Trophoblast cell (in vitro differentiated cells and primary cell): ENCODE data around the gene MAP1B.

Experiments
- DNase-seq, 2 donors: peaks; one replicate each; pipeline ENCODE4 v3.0.0-alpha.2; 2016
- H2AFZ ChIP-seq: 2 replicates; pipeline ENCODE4 v1.6.1; 2013; ENCODE audit warnings: low read length, moderate library complexity, mild to moderate bottlenecking; ENCODE audit not compliant: insufficient read depth, poor library complexity
- H2AK5ac ChIP-seq: 2 replicates; pipeline ENCODE4 v1.6.1; 2013; ENCODE audit warnings: mild to moderate bottlenecking, low read length
- H2BK120ac ChIP-seq: 2 replicates; pipeline ENCODE4 v1.6.1; 2013; ENCODE audit warnings: low read length, mild to moderate bottlenecking, moderate library complexity; ENCODE audit not compliant: insufficient read depth, poor library complexity
- H2BK12ac ChIP-seq: 2 replicates; pipeline ENCODE4 v1.6.1; 2013; ENCODE audit warnings: mild to moderate bottlenecking, low read length, moderate library complexity
- H2BK5ac ChIP-seq: 2 replicates; pipeline ENCODE4 v1.6.1; 2013; ENCODE audit warnings: low read length, low read depth, moderate library complexity, mild to moderate bottlenecking; ENCODE audit not compliant: poor library complexity
- H3K14ac ChIP-seq: 2 replicates; pipeline ENCODE4 v1.6.1; 2013; ENCODE audit warnings: mild to moderate bottlenecking, low read length
- H3K18ac ChIP-seq: 2 replicates; pipeline ENCODE4 v1.6.1; 2013; ENCODE audit warnings: mild to moderate bottlenecking, low read length
- H3K23ac ChIP-seq: 2 replicates; pipeline ENCODE4 v1.6.1; 2013; ENCODE audit warnings: low read length
- H3K27ac ChIP-seq: 2 replicates; pipeline ENCODE4 v1.5.1; 2013; ENCODE audit warnings: low read depth, mild to moderate bottlenecking, inconsistent platforms, low read length, moderate library complexity
- H3K27me3 ChIP-seq: 2 replicates; pipeline ENCODE4 v1.6.1; 2013; ENCODE audit warnings: inconsistent platforms, mild to moderate bottlenecking, low read length, moderate library complexity; ENCODE audit not compliant: insufficient read depth
- H3K36me3 ChIP-seq, 2 experiments: 1 replicate in 1 of 2; 2 replicates in 1 of 2; pipeline ENCODE4 v1.6.1; 2013; ENCODE audit warnings: low read length in 2 of 2, mild to moderate bottlenecking in 2 of 2, moderate library complexity in 1 of 2; ENCODE audit not compliant: insufficient read depth in 2 of 2, control insufficient read depth in 1 of 2
- H3K4ac ChIP-seq: 2 replicates; pipeline ENCODE4 v1.6.1; 2013; ENCODE audit warnings: low read depth, mild to moderate bottlenecking, low read length, moderate library complexity
- H3K4me1 ChIP-seq, 2 experiments: 1 replicate in 1 of 2; 2 replicates in 1 of 2; pipeline ENCODE4 v1.6.1; 2013; ENCODE audit warnings: low read length in 2 of 2, mild to moderate bottlenecking in 2 of 2, moderate library complexity in 1 of 2; ENCODE audit not compliant: insufficient read depth in 2 of 2, control insufficient read depth in 1 of 2
- H3K4me2 ChIP-seq: 2 replicates; pipeline ENCODE4 v1.6.1; 2013; ENCODE audit warnings: inconsistent platforms, mild to moderate bottlenecking, low read length, moderate library complexity
- H3K4me3 ChIP-seq: 2 replicates; pipeline ENCODE4 v1.5.1; 2013; ENCODE audit warnings: mild to moderate bottlenecking, low read depth, low read length, inconsistent platforms
- H3K79me1 ChIP-seq: one replicate; pipeline ENCODE4 v1.6.1; 2013; ENCODE audit warnings: low read length
- H3K79me2 ChIP-seq: 2 replicates; pipeline ENCODE4 v1.6.1; 2013; ENCODE audit warnings: low read length, mild to moderate bottlenecking; ENCODE audit not compliant: control insufficient read depth, insufficient read depth, poor library complexity
- H3K9ac ChIP-seq: 2 replicates; pipeline ENCODE4 v1.6.1; 2013; ENCODE audit warnings: mild to moderate bottlenecking, low read length
- H3K9me3 ChIP-seq: 2 replicates; pipeline ENCODE4 v1.6.1; 2013; ENCODE audit warnings: low read depth, mild to moderate bottlenecking, control low read depth, inconsistent platforms, low read length; ENCODE audit not compliant: insufficient read depth
- H4K12ac ChIP-seq: 2 replicates; pipeline ENCODE4 v1.6.1; 2013; ENCODE audit warnings: low read depth, mild to moderate bottlenecking, low read length, moderate library complexity
- H4K8ac ChIP-seq: 2 replicates; pipeline ENCODE4 v1.6.1; 2013; ENCODE audit warnings: low read depth, mild to moderate bottlenecking, low read length, moderate library complexity
- H4K91ac ChIP-seq: one replicate; pipeline ENCODE4 v1.6.1; 2013; ENCODE audit warnings: low read depth, mild to moderate bottlenecking, low read length, moderate library complexity
- WGBS: extraction: QIAGEN DNeasy Blood & Tissue Kit; methylation state at CpG from one replicate; pipeline ENCODE4 v1.1.7; 2013; ENCODE audit warnings: missing lambda C conversion rate; ENCODE audit not compliant: insufficient read length, insufficient coverage; ENCODE audit errors: extremely low coverage; 5-methylcytosine and 5-hydroxymethylcytosine counted together

Gene MAP1B

DNA sequence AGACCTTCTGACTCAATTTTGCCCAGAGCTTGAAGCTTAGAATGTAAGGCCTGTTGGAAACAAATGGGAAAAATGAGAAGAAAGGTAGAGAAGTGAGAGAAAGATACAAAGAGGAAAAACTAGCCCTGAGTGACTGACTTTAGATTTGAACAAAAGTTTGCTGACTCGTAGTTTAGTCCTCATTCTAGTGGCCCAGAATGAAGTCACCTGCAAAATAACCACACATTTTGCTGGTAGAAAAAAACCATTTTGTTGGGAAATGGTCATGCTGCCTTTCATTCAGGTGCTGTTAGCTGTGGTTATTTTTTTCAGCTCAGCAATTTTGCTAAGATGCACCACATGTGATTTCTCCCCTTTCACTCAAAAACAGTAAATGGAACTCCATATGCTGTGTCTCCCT, 113.8 kb downstream of the MAP1B start:
- no peak for DNase-seq
- no CpG with 5 or more reads among the region's 1 CpG for WGBS
- H2BK12ac ChIP-seq = no peak overlapping the region
- H3K14ac ChIP-seq = no peak overlapping the region
- no peak overlapping the region for H2AK5ac ChIP-seq
- no peak overlapping the region for H4K91ac ChIP-seq
- peaks cover 12 to 44% of the 10 kb centered on the region in 2 experiments for H3K36me3 ChIP-seq
- no peaks in the 10 kb centered on the region for H3K79me1 ChIP-seq
- no peak overlapping the region for H3K9ac ChIP-seq
- H3K79me2 ChIP-seq = peaks cover 1% of the 10 kb centered on the region
- no peak overlapping the region for H2BK5ac ChIP-seq
- H3K9me3 ChIP-seq = no peaks in the 10 kb centered on the region
- H3K18ac ChIP-seq = no peak overlapping the region
- no peak overlapping the region for H3K4ac ChIP-seq
- H4K8ac ChIP-seq = no peak overlapping the region
- H3K4me3 ChIP-seq = no peak overlapping the region
- H2BK120ac ChIP-seq = no peak overlapping the region
- no peak overlapping the region for H2AFZ ChIP-seq
- H3K23ac ChIP-seq = no peak overlapping the region
- H3K27ac ChIP-seq = no peak overlapping the region
- peaks cover 0 to 3% of the 10 kb centered on the region in 2 experiments for H3K4me1 ChIP-seq
- no peak overlapping the region for H4K12ac ChIP-seq
- H3K4me2 ChIP-seq = no peak overlapping the region
- no peaks in the 10 kb centered on the region for H3K27me3 ChIP-seq

DNA sequence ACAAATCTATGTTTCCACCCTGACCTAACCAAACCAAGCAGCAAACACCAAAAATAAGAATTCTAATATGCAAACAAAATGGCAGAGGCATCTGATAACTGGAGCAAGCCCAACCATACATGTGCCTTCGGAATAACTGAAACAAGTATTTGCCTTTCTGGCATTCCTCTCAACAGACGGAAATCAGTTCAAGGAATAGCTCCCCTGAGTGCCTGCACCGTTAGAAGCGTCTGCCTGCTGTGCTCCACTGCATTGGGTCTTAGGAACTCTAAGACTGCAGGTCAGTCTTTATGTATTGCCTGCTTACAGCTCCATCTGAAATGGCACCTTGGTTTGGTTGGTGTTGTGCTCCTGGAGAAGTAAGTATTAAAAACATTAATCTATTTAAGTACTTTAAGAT, 114.3 kb downstream of the MAP1B start:
- H3K9me3 ChIP-seq = no peaks in the 10 kb centered on the region
- peaks cover 0 to 3% of the 10 kb centered on the region in 2 experiments for H3K4me1 ChIP-seq
- peaks cover 12 to 44% of the 10 kb centered on the region in 2 experiments for H3K36me3 ChIP-seq
- H3K4me3 ChIP-seq = no peak overlapping the region
- no peak overlapping the region for H3K18ac ChIP-seq
- H3K4me2 ChIP-seq = no peak overlapping the region
- H3K4ac ChIP-seq = no peak overlapping the region
- H3K27me3 ChIP-seq = no peaks in the 10 kb centered on the region
- H2AFZ ChIP-seq = no peak overlapping the region
- H4K12ac ChIP-seq = no peak overlapping the region
- H4K8ac ChIP-seq = no peak overlapping the region
- no peak overlapping the region for H2BK12ac ChIP-seq
- WGBS = no CpG with 5 or more reads among the region's 4 CpGs
- no peak overlapping the region for H2AK5ac ChIP-seq
- H2BK120ac ChIP-seq = no peak overlapping the region
- H3K79me2 ChIP-seq = peaks cover 1% of the 10 kb centered on the region
- no peak overlapping the region for H3K27ac ChIP-seq
- H3K14ac ChIP-seq = no peak overlapping the region
- no peak overlapping the region for H2BK5ac ChIP-seq
- no peak overlapping the region for H3K23ac ChIP-seq
- DNase-seq = no peak
- no peak overlapping the region for H3K9ac ChIP-seq
- H4K91ac ChIP-seq = no peak overlapping the region
- no peaks in the 10 kb centered on the region for H3K79me1 ChIP-seq

DNA sequence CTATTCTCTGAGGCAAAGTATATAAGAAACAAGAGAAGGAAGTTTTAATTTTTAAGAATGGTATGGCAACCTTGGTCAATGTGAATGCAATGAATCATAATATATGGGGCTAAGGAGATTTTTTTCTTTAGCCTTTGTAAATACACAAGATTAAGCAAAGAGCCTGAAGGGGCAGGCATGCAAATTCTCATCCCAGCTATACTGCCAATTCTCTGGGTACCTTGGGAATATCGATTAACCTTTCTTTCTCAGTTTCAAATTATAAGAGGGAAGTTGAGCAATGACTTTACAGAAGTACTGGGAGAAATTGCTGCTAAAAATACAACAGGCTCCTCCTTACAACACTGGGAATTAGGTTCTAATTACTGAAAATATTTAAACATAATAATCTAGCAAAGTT, 115.2 kb downstream of the MAP1B start:
- no peaks in the 10 kb centered on the region for H3K27me3 ChIP-seq
- no peak overlapping the region for H3K18ac ChIP-seq
- H3K4me3 ChIP-seq = no peak overlapping the region
- H2AFZ ChIP-seq = no peak overlapping the region
- no peak for DNase-seq
- peaks cover 1% of the 10 kb centered on the region for H3K79me2 ChIP-seq
- peaks cover 12 to 42% of the 10 kb centered on the region in 2 experiments for H3K36me3 ChIP-seq
- H2BK120ac ChIP-seq = no peak overlapping the region
- H3K9me3 ChIP-seq = no peaks in the 10 kb centered on the region
- H2AK5ac ChIP-seq = no peak overlapping the region
- H3K23ac ChIP-seq = no peak overlapping the region
- no peaks in the 10 kb centered on the region for H3K79me1 ChIP-seq
- no peak overlapping the region for H4K91ac ChIP-seq
- no peak overlapping the region for H3K14ac ChIP-seq
- H4K8ac ChIP-seq = no peak overlapping the region
- no peak overlapping the region for H3K4ac ChIP-seq
- H3K4me1 ChIP-seq = peaks cover 0 to 3% of the 10 kb centered on the region in 2 experiments
- H4K12ac ChIP-seq = no peak overlapping the region
- no peak overlapping the region for H2BK5ac ChIP-seq
- H2BK12ac ChIP-seq = no peak overlapping the region
- no peak overlapping the region for H3K27ac ChIP-seq
- H3K4me2 ChIP-seq = no peak overlapping the region
- H3K9ac ChIP-seq = no peak overlapping the region
- no CpG with 5 or more reads among the region's 1 CpG for WGBS

DNA sequence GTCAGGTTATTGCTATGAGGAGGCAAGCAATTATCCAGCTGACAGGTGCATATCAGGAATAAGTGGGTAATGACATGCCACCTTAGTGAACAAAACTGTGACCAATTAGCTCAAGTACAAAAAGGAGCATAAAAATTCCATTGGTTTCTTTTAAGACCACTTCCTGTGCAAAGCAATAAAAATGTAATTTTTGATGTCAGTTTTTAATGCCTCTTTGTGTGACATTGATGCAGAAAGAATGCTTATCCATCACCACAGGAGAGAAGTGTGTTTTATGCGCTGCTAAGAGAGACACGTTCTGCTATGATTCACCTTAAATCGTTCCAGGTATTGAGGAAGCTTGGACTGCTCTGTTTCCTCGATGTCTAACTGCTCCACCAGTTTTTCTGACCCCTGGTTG, 116.1 kb downstream of the MAP1B start:
- Histone ChIP-seq H2AK5ac (no peak overlapping the region), H3K79me1 (no peaks in the 10 kb centered on the region), H3K27me3 (no peaks in the 10 kb centered on the region), H3K4ac (no peak overlapping the region), H2BK5ac (no peak overlapping the region), H2BK12ac (no peak overlapping the region), H2AFZ (no peak overlapping the region), H4K91ac (no peak overlapping the region), H3K9ac (no peak overlapping the region), H4K12ac (no peak overlapping the region), H3K27ac (no peak overlapping the region), H2BK120ac (no peak overlapping the region), H3K36me3 (peaks cover 10 to 36% of the 10 kb centered on the region in 2 experiments), H3K23ac (no peak overlapping the region), H3K18ac (no peak overlapping the region), H3K4me2 (no peak overlapping the region), H4K8ac (no peak overlapping the region), H3K4me3 (no peak overlapping the region), H3K14ac (no peak overlapping the region), H3K9me3 (no peaks in the 10 kb centered on the region), H3K4me1 (peaks cover 0 to 3% of the 10 kb centered on the region in 2 experiments), H3K79me2 (peaks cover 1% of the 10 kb centered on the region)
- DNase-seq = no peak
- no CpG with 5 or more reads among the region's 4 CpGs for WGBS
